Common myeloid progenitor, CD34-positive (primary cell): ENCODE data around the gene CACNB4.
"Not testable (repeated sequence)": the region's sequence is repeated elsewhere in the genome, so short reads cannot be mapped to it uniquely, and the experiment has no call there.

Source experiments
- CTCF ChIA-PET: fragments of 350-600 bp; sonication (Branson Sonifier 250); formaldehyde crosslinking; loops from one replicate; lab custom pipeline; 2021; ENCODE audit warnings: antibody characterized with exemption; lab: Charles Lee
- POLR2A ChIA-PET: fragments of 350-600 bp; sonication (Branson Sonifier 250); formaldehyde crosslinking; loops from one replicate; lab custom pipeline; 2021; ENCODE audit warnings: antibody characterized with exemption; lab: Charles Lee
- DNase-seq, 3 donors: peaks; one replicate each; pipeline versions ENCODE4 v3.0.0 to v3.0.0-alpha.2; 2013
- H3K27ac ChIP-seq, 2 experiments: 1 replicate in 1 of 2; 2 replicates in 1 of 2; pipeline ENCODE4 v1.7.0; 2013; ENCODE audit warnings: inconsistent platforms in 2 of 2, low read length in 2 of 2, mild to moderate bottlenecking in 2 of 2, low read depth in 1 of 2, moderate library complexity in 1 of 2; ENCODE audit not compliant: severe bottlenecking in 2 of 2, insufficient read depth in 1 of 2, poor library complexity in 1 of 2
- H3K27me3 ChIP-seq, 5 experiments: replicated peaks in 2 of 5; 1 replicate in 3 of 5; 2 replicates in 2 of 5; pipeline versions ENCODE4 v1.6.1 to v1.7.0; 2013; ENCODE audit warnings: low read length in 4 of 5, mild to moderate bottlenecking in 2 of 5, moderate library complexity in 2 of 5, inconsistent platforms in 1 of 5; ENCODE audit not compliant: insufficient read depth in 5 of 5, control insufficient read depth in 4 of 5
- H3K36me3 ChIP-seq, 4 experiments: 1 replicate in 2 of 4; 2 replicates in 2 of 4; pipeline versions ENCODE4 v1.6.1 to v1.7.0; 2013; ENCODE audit warnings: low read length in 3 of 4, control low read depth in 1 of 4, mild to moderate bottlenecking in 1 of 4; ENCODE audit not compliant: control insufficient read depth in 4 of 4, insufficient read depth in 4 of 4
- H3K4me1 ChIP-seq, 4 experiments: 1 replicate in 3 of 4; 2 replicates in 1 of 4; pipeline versions ENCODE4 v1.6.1 to v1.7.1; 2013; ENCODE audit warnings: low read length in 3 of 4, mild to moderate bottlenecking in 3 of 4, control low read depth in 1 of 4, inconsistent platforms in 1 of 4, moderate library complexity in 1 of 4; ENCODE audit not compliant: control insufficient read depth in 4 of 4, insufficient read depth in 4 of 4; ENCODE audit errors: control extremely low read depth in 1 of 4
- H3K4me3 ChIP-seq, 7 experiments: 1 replicate in 4 of 7; 2 replicates in 3 of 7; pipeline versions ENCODE4 v1.5.1 to v1.7.0; 2013; ENCODE audit warnings: mild to moderate bottlenecking in 7 of 7, low read length in 6 of 7, moderate library complexity in 6 of 7, inconsistent platforms in 2 of 7, low read depth in 2 of 7, control low read depth in 1 of 7; ENCODE audit not compliant: insufficient read depth in 4 of 7, control insufficient read depth in 1 of 7; ENCODE audit errors: extremely low read depth in 1 of 7
- H3K9me3 ChIP-seq, 5 experiments: 1 replicate in 4 of 5; 2 replicates in 1 of 5; pipeline versions ENCODE4 v1.6.1 to v1.7.1; 2013; ENCODE audit warnings: low read length in 4 of 5, mild to moderate bottlenecking in 2 of 5, inconsistent platforms in 1 of 5, low read depth in 1 of 5, moderate library complexity in 1 of 5; ENCODE audit not compliant: control insufficient read depth in 4 of 5, insufficient read depth in 2 of 5; ENCODE audit errors: control extremely low read depth in 1 of 5
- WGBS: methylation state at CpG from one replicate; pipeline ENCODE4 v1.1.5; 2013; ENCODE audit not compliant: insufficient coverage; 5-methylcytosine and 5-hydroxymethylcytosine counted together

The CACNB4 gene

GRCh38 chr2:151946899-151947812, 151.7 kb downstream of the CACNB4 start:
- H3K4me3 ChIP-seq: peak overlapping the region; percentile 8 to 85 (median 66)
- CTCF ChIA-PET: interaction anchor here (0.9 to 1.3 kb wide), 4 partner anchors 27 to 140 kb away, joined by 3 to 5 read pairs (median 4); no protein-coding TSS in a partner anchor

DNA sequence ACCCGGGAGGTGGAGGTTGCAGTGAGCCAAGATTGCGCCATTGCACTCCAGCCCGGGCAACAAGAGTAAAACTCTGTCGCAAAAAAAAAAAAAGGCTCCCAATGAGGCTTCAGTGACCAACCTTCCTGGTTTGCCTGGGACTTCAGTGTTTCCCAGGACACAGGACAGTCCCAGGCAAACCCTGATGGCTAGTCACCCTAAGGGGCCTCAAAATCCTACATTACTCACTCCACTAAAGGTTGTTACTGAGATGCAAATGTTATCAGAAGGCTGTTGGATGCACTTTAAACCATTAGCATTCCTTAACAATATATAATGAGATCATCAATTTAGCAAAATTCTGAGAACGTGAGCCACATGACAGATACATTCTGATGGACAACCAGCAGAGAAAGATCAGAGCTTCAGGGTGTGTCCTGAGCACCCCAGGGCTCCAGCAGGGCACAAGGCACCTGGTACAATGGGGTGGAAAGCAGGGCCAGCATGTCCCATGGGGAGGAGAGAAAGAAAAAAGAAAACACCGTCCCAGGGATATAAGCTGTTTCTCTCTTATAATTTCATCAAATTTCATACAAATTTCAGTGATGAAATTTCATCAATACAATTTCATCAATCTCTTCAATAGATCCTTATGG, 152.5 kb downstream of the CACNB4 start:
- ChIA-PET CTCF (interaction anchor here (0.8 to 2.3 kb wide), 4 partner anchors 56 to 118 kb away, joined by 3 to 8 read pairs (median 3); partner anchors contain the start of gene ARL5A), POLR2A (no interaction called here)
- 80% methylated on average over 5 of the region's 6 CpGs for WGBS
- H3K4me3 ChIP-seq: no peak overlapping the region
- no peaks in the 10 kb centered on the region for H3K36me3 ChIP-seq
- no peaks in the 10 kb centered on the region for H3K27me3 ChIP-seq
- no peak for DNase-seq
- peaks cover 0 to 6% (median 0%) of the 10 kb centered on the region in 5 experiments for H3K9me3 ChIP-seq
- peaks cover 0 to 16% (median 9%) of the 10 kb centered on the region in 4 experiments for H3K4me1 ChIP-seq
- no peak overlapping the region for H3K27ac ChIP-seq

More at GRCh38 chr2:151946899-151947812, 151.7 kb downstream of the CACNB4 start:
- POLR2A ChIA-PET: interaction anchor here (0.6 to 0.8 kb wide), 2 partner anchors 18 to 178 kb away, joined by 3 read pairs; no protein-coding TSS in a partner anchor
- 31% methylated on average over 9 of the region's 15 CpGs for WGBS
- H3K9me3 ChIP-seq: peaks cover 0 to 6% (median 0%) of the 10 kb centered on the region in 5 experiments
- H3K27ac ChIP-seq: peak overlapping the region in 1 of 2 experiments; percentile 30
- no peaks in the 10 kb centered on the region for H3K27me3 ChIP-seq
- H3K36me3 ChIP-seq: no peaks in the 10 kb centered on the region
- peaks cover 0 to 16% (median 9%) of the 10 kb centered on the region in 4 experiments for H3K4me1 ChIP-seq
- peak; percentile 66 to 80 (median 78) for DNase-seq

GRCh38 chr2:151945602-151946001, 153.2 kb downstream of the CACNB4 start:
- Histone ChIP-seq H3K9me3 (peaks cover 0 to 6% (median 0%) of the 10 kb centered on the region in 5 experiments), H3K36me3 (no peaks in the 10 kb centered on the region), H3K27ac (no peak overlapping the region), H3K27me3 (no peaks in the 10 kb centered on the region), H3K4me1 (peaks cover 0 to 16% (median 9%) of the 10 kb centered on the region in 4 experiments), H3K4me3 (no peak overlapping the region)
- DNase-seq: no peak
- CTCF ChIA-PET: interaction anchor here (0.8 to 2.3 kb wide), 4 partner anchors 14 to 118 kb away, joined by 3 to 8 read pairs (median 4); partner anchors contain the start of gene ARL5A
- WGBS: 100% methylated on average over 4 of the region's 7 CpGs
- POLR2A ChIA-PET: no interaction called here

DNA sequence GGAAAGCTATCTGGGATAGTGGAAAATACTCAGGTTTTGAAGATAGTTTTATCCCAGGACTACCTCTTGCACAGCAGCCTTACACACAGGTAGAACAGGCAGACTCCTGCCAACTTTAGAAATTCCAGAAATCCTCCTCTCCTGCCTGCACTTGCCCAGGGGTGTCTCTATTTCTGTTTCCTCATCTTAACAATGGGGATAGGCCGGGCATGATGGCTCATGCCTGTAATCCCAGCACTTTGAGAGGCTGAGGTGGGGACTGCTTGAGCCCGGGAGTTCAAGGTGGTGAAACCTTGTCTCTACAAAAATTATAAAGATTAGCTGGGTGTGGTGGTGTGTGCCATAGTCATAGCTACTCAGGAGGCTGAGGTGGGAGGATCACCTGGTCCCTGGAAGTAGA, 153.7 kb downstream of the CACNB4 start:
- no peak overlapping the region for H3K27ac ChIP-seq
- WGBS: 100% methylated on average over 1 of the region's 2 CpGs
- peaks cover 0 to 16% (median 9%) of the 10 kb centered on the region in 4 experiments for H3K4me1 ChIP-seq
- no peaks in the 10 kb centered on the region for H3K27me3 ChIP-seq
- no peak overlapping the region for H3K4me3 ChIP-seq
- peaks cover 0 to 6% (median 0%) of the 10 kb centered on the region in 5 experiments for H3K9me3 ChIP-seq
- ChIA-PET POLR2A (no interaction called here), CTCF (interaction anchor here (0.8 to 2.3 kb wide), 4 partner anchors 14 to 117 kb away, joined by 3 to 8 read pairs (median 4); partner anchors contain the start of gene ARL5A)
- no peak for DNase-seq
- H3K36me3 ChIP-seq: no peaks in the 10 kb centered on the region

DNA sequence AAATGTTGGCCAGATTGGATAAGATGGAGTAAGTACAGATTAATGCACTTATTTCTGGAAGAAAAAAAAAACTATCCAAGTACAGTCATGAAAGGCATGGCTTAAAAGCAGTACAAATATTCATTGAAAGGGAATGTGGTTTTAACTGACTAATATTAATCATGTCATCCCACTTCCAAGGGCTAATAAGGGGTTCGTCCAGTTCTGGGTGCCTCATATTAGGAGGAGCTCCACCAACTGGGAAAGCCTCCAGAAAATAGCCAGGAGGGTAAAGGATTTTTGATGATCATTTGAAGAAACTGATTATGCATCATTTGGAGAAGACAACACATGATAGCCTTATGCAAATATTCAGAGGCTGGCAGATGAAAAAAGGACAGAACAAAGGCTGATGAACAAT, 155.4 kb downstream of the CACNB4 start:
- no CpG with 5 or more reads among the region's 1 CpG for WGBS
- Histone ChIP-seq H3K4me1 (peaks cover 0 to 16% (median 9%) of the 10 kb centered on the region in 4 experiments), H3K27ac (no peak overlapping the region), H3K4me3 (no peak overlapping the region), H3K27me3 (no peaks in the 10 kb centered on the region), H3K9me3 (peaks cover 0 to 6% (median 0%) of the 10 kb centered on the region in 5 experiments), H3K36me3 (no peaks in the 10 kb centered on the region)
- DNase-seq: no peak
- CTCF ChIA-PET: no interaction called here
- POLR2A ChIA-PET: no interaction called here

DNA sequence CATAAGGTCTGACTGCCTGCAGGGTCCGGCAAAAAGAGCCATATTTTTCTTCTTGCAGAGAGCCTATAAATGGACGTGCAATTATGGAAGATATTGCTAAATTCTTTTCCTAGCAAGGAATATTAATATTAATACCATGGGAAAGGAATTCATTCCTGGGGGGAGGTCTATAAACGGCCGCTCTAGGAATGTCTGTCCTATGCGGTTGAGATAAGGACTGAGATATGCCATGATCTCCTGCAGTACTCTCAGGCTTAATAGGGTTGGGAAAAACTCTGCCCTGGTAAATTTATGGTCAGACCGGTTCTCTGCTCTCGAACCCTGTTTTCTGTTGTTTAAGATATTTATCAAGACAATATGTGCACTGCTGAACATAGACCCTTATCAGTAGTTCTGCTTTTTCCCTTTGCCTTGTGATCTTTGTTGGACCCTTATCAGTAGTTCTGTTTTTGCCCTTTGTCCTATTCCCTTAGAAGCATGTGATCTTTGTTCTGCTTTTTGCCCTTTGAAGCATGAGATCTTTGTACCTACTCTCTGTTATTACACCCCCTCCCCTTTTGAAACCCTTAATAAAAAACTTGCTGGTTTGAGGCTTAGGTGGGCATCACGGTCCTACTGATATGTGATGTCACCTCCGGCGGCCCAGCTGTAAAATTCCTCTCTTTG, 156.2 kb downstream of the CACNB4 start:
- 97% methylated on average over 4 of the region's 10 CpGs for WGBS
- POLR2A ChIA-PET: not testable (repeated sequence)

More for the DNA sequence above, 156.2 kb downstream of the CACNB4 start:
- H3K4me3 ChIP-seq, CTCF ChIA-PET, H3K4me1 ChIP-seq, H3K27me3 ChIP-seq, H3K9me3 ChIP-seq, H3K27ac ChIP-seq, H3K36me3 ChIP-seq: not testable (repeated sequence)
- peak in 2 of 3 donors; percentile 17 to 23 for DNase-seq
